Effector CD8-positive, alpha-beta T cell (primary cell): ENCODE measurements around the gene TRERF1.
"Not testable (repeated sequence)": the region's sequence is repeated elsewhere in the genome, so short reads cannot be mapped to it uniquely, and the experiment has no call there.

Experiments used
- DNase-seq: peaks from one replicate; lab custom pipeline; 2025; lab: John Stamatoyannopoulos, UW

The TRERF1 gene

GRCh38 chr6:42335896-42336295 lies 115.8 kb downstream of the TRERF1 start:
- no peak for DNase-seq

GRCh38 chr6:42334870-42335269 lies 116.9 kb downstream of the TRERF1 start:
- DNase-seq: no peak

- DNase-seq: no peak
Measured at GRCh38 chr6:42333612-42334011, 118.1 kb downstream of the TRERF1 start.

- DNase-seq: no peak
Measured at GRCh38 chr6:42332916-42333315, 118.8 kb downstream of the TRERF1 start.

GRCh38 chr6:42331019-42331418 lies 120.7 kb downstream of the TRERF1 start:
- no peak for DNase-seq

- DNase-seq: no peak
Measured at GRCh38 chr6:42326248-42326647, 125.5 kb downstream of the TRERF1 start.

GRCh38 chr6:42324656-42325324 lies 126.9 kb downstream of the TRERF1 start:
- not testable (repeated sequence) for DNase-seq

GRCh38 chr6:42322676-42323075 lies 129.1 kb downstream of the TRERF1 start:
- DNase-seq: no peak

- DNase-seq: no peak
Measured at GRCh38 chr6:42321976-42322375, 129.8 kb downstream of the TRERF1 start.

- DNase-seq: no peak
Measured at GRCh38 chr6:42320762-42321161, 131.0 kb downstream of the TRERF1 start.

GRCh38 chr6:42318480-42318879 lies 133.2 kb downstream of the TRERF1 start:
- DNase-seq: no peak

- DNase-seq: no peak
Measured at GRCh38 chr6:42316981-42317380, 134.7 kb downstream of the TRERF1 start.

GRCh38 chr6:42315991-42316970 lies 135.4 kb downstream of the TRERF1 start:
- no peak for DNase-seq

- DNase-seq: no peak
Measured at GRCh38 chr6:42315259-42315990, 136.3 kb downstream of the TRERF1 start.

- no peak for DNase-seq
Measured at GRCh38 chr6:42314571-42315258, 137.0 kb downstream of the TRERF1 start.

- DNase-seq: no peak
Measured at GRCh38 chr6:42313941-42314570, 137.7 kb downstream of the TRERF1 start.

- no peak for DNase-seq
Measured at GRCh38 chr6:42313038-42313437, 138.7 kb downstream of the TRERF1 start.

- no peak for DNase-seq
Measured at GRCh38 chr6:42307141-42307470, 144.6 kb downstream of the TRERF1 start.

GRCh38 chr6:42306439-42307140 lies 145.1 kb downstream of the TRERF1 start:
- DNase-seq: no peak

GRCh38 chr6:42304053-42304712 lies 147.5 kb downstream of the TRERF1 start:
- no peak for DNase-seq
